ENCODE results near the gene SMG1. TPM values are rescaled to one million over a fixed set of nuclear protein-coding genes. Genes with fewer than 3 reads are reported as not detected.
"Not testable (repeated sequence)": the region's sequence is repeated elsewhere in the genome, so short reads cannot be mapped to it uniquely, and the experiment has no call there.

Gene SMG1
- total RNA-seq, 1 experiment from 2014 or later, result 125 TPM

DNA sequence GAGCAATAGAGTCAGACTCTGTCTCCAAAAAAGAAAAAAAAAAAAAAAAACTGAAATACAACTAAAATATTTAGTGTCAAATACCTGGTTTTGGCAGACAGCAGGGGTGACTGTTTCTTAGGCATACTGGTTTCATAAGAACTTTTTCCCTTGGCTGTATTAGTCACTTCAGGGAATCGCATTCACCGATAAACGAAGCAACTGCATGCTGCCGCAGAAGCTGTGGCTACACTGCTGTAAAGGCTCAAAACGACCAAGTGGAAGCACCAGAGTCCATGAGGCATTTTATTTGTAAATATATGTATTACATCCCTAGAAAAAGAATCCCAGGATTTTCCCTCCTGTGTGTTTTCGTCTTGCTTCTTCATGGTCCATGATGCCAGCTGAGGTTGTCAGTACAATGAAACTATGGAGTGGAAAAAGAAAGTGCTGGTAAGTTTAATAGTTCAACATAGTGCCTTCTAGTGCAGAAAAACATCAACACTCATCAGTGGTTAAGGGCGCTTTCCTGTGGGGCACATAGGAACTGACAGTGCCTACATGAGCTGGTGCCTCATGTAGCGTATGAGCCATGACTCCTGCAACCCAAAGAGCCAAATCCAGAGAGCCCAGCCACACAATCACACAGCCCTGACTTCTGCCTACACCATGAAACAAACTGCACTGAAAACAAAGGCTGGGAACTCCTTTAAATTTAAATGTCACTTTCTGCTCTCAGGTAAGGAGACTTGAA, 143.3 kb downstream of the SMG1 start:
- Histone ChIP-seq H4K20me1 (ENCODE audit: insufficient read depth) (peaks cover 57% of the 10 kb centered on the region), H3K9me3 (ENCODE audit: insufficient read depth, low read depth) (no peaks in the 10 kb centered on the region), H3K4me1 (replicated peaks; ENCODE audit: insufficient read depth) (peaks cover 22% of the 10 kb centered on the region), H3K9me2 (ENCODE audit: insufficient read depth) (no peaks in the 10 kb centered on the region), H3K27ac (no peak overlapping the region), H3K4me2 (no peak overlapping the region), H3K79me2 (ENCODE audit: low read depth) (peaks cover 55% of the 10 kb centered on the region), H3K27me3 (ENCODE audit: insufficient read depth, low read depth) (no peaks in the 10 kb centered on the region), H2AFZ (no peak overlapping the region), H3K36me3 (ENCODE audit: low read depth) (peaks cover 43% of the 10 kb centered on the region), H3F3A (ENCODE audit: insufficient read depth, low read depth) (peaks cover 53% of the 10 kb centered on the region), H3K4me3 (no peak overlapping the region)
- no TSS peak for BruUV-seq (replicated peaks)
- ChIA-PET POLR2A (ENCODE audit: unreplicated experiment) (interaction anchor here (0.6 kb wide), 1 partner anchor 953 kb away, joined by 6 read pairs; no protein-coding TSS in a partner anchor), CTCF (no interaction called here)
- DNase-seq, result no peak
- no peak for TF ChIP-seq EZH2 (IDR thresholded peaks at IDR 0.05; ENCODE audit: low read depth)
- no peak for TF ChIP-seq CTCF (conservative IDR thresholded peaks at IDR 0.05)
- intact Hi-C loops (cut with micrococcal nuclease; ENCODE audit: unreplicated experiment), result no loop called here

- DNase-seq; CTCF ChIA-PET; H3K27ac ChIP-seq; H3K4me1 ChIP-seq (replicated peaks; ENCODE audit: insufficient read depth); BruUV-seq (replicated peaks); H3K4me3 ChIP-seq; intact Hi-C loops (cut with micrococcal nuclease; ENCODE audit: unreplicated experiment); POLR2A ChIA-PET (ENCODE audit: unreplicated experiment); H3K9me2 ChIP-seq (ENCODE audit: insufficient read depth); H3K4me2 ChIP-seq; H3K9me3 ChIP-seq (ENCODE audit: insufficient read depth, low read depth); H3K27me3 ChIP-seq (ENCODE audit: insufficient read depth, low read depth); H2AFZ ChIP-seq: not testable (repeated sequence)
- Histone ChIP-seq H3K36me3 (ENCODE audit: low read depth) (peaks cover 32% of the 10 kb centered on the region), H3K79me2 (ENCODE audit: low read depth) (peaks cover 39% of the 10 kb centered on the region), H4K20me1 (ENCODE audit: insufficient read depth) (peaks cover 40% of the 10 kb centered on the region), H3F3A (ENCODE audit: insufficient read depth, low read depth) (peaks cover 41% of the 10 kb centered on the region)
These were observed 145.0 kb downstream of the SMG1 start for GRCh38 chr16:18781232-18781631.

- DNase-seq; BruUV-seq (replicated peaks); H3K4me2 ChIP-seq; H3K27ac ChIP-seq; H3K4me1 ChIP-seq (replicated peaks; ENCODE audit: insufficient read depth); H3K4me3 ChIP-seq; H2AFZ ChIP-seq; H3K9me3 ChIP-seq (ENCODE audit: insufficient read depth, low read depth); CTCF ChIA-PET; H3K9me2 ChIP-seq (ENCODE audit: insufficient read depth); H3K27me3 ChIP-seq (ENCODE audit: insufficient read depth, low read depth); intact Hi-C loops (cut with micrococcal nuclease; ENCODE audit: unreplicated experiment); POLR2A ChIA-PET (ENCODE audit: unreplicated experiment): not testable (repeated sequence)
- peaks cover 33% of the 10 kb centered on the region for H4K20me1 ChIP-seq (ENCODE audit: insufficient read depth)
- peaks cover 32% of the 10 kb centered on the region for H3K79me2 ChIP-seq (ENCODE audit: low read depth)
- peaks cover 25% of the 10 kb centered on the region for H3K36me3 ChIP-seq (ENCODE audit: low read depth)
- H3F3A ChIP-seq (ENCODE audit: insufficient read depth, low read depth), result peaks cover 34% of the 10 kb centered on the region
These were observed 145.7 kb downstream of the SMG1 start for GRCh38 chr16:18780460-18781026.

- intact Hi-C loops (cut with micrococcal nuclease; ENCODE audit: unreplicated experiment); DNase-seq; H3F3A ChIP-seq (ENCODE audit: insufficient read depth, low read depth); H3K4me1 ChIP-seq (replicated peaks; ENCODE audit: insufficient read depth); CTCF ChIA-PET; H3K27me3 ChIP-seq (ENCODE audit: insufficient read depth, low read depth); H3K9me2 ChIP-seq (ENCODE audit: insufficient read depth); H3K79me2 ChIP-seq (ENCODE audit: low read depth); H2AFZ ChIP-seq; H3K9me3 ChIP-seq (ENCODE audit: insufficient read depth, low read depth); H3K4me2 ChIP-seq; H3K27ac ChIP-seq; POLR2A ChIA-PET (ENCODE audit: unreplicated experiment); BruUV-seq (replicated peaks); H3K36me3 ChIP-seq (ENCODE audit: low read depth); H3K4me3 ChIP-seq; H4K20me1 ChIP-seq (ENCODE audit: insufficient read depth): not testable (repeated sequence)
These were observed 148.5 kb downstream of the SMG1 start for GRCh38 chr16:18777664-18778063.

DNA sequence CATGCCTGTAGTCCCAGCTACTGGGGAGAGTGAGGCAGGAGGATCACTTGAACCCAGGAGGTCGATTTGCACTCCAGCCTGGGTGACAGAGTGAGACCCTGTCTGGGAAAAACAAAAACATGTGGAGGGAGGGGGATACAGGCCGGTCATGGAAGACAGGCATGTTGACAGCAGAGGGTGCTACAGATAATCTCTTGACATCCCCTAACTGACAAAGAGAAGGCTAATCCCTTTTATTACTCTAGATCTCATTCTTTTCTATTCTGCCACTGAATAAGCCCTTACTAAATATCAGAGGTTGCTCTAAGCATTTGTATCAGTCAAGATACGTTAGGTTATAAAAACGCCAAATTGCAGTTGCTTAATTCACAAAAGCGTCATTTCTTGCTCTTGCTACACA, 149.9 kb downstream of the SMG1 start:
- H3K79me2 ChIP-seq (ENCODE audit: low read depth); H3K27ac ChIP-seq: not testable (repeated sequence)

DNA sequence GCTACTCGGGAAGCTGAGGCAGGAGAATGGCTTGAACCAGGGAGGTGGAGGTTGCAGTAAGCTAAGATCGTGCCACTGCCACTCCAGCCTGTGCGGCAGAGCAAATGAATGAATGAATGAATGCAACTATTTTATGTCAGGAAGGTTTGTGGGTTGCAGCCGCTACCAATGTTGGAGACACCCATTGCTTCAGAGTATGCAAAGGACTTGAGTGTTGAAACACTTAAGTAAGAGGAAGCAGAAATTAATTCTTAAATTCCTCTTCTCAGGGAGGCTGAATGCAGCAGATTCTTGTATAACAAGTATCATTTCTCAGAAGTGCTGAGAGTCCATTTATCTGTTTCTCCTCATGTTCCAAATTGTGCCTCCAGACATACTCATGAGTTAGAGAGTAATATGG, 151.6 kb downstream of the SMG1 start:
- H3K4me2 ChIP-seq; H4K20me1 ChIP-seq (ENCODE audit: insufficient read depth); intact Hi-C loops (cut with micrococcal nuclease; ENCODE audit: unreplicated experiment); H3K27me3 ChIP-seq (ENCODE audit: insufficient read depth, low read depth); H3K4me1 ChIP-seq (replicated peaks; ENCODE audit: insufficient read depth); CTCF ChIA-PET; BruUV-seq (replicated peaks); H3K9me2 ChIP-seq (ENCODE audit: insufficient read depth); POLR2A ChIA-PET (ENCODE audit: unreplicated experiment); DNase-seq; H3K79me2 ChIP-seq (ENCODE audit: low read depth); H3K36me3 ChIP-seq (ENCODE audit: low read depth); H3K4me3 ChIP-seq; H3K9me3 ChIP-seq (ENCODE audit: insufficient read depth, low read depth); H3K27ac ChIP-seq; H3F3A ChIP-seq (ENCODE audit: insufficient read depth, low read depth); H2AFZ ChIP-seq: not testable (repeated sequence)

More for the DNA sequence above, 149.9 kb downstream of the SMG1 start:
- H3K36me3 ChIP-seq (ENCODE audit: low read depth); H3F3A ChIP-seq (ENCODE audit: insufficient read depth, low read depth); DNase-seq; POLR2A ChIA-PET (ENCODE audit: unreplicated experiment); H3K27me3 ChIP-seq (ENCODE audit: insufficient read depth, low read depth); intact Hi-C loops (cut with micrococcal nuclease; ENCODE audit: unreplicated experiment); CTCF ChIA-PET; H3K4me2 ChIP-seq; H3K4me3 ChIP-seq; H3K9me2 ChIP-seq (ENCODE audit: insufficient read depth); H4K20me1 ChIP-seq (ENCODE audit: insufficient read depth); H3K4me1 ChIP-seq (replicated peaks; ENCODE audit: insufficient read depth); H2AFZ ChIP-seq; H3K9me3 ChIP-seq (ENCODE audit: insufficient read depth, low read depth); BruUV-seq (replicated peaks): not testable (repeated sequence)

Measured in PC-9 (cell line).